Peyer's patch (tissue), 4 donors: Measurements from ENCODE around the gene SELENON.

Experiments used
- POLR2A ChIP-seq, 2 donors: fragments of 450-650 bp; IDR thresholded peaks; one replicate each; pipeline ENCODE4 v1.5.1; 2017; ENCODE audit warnings: antibody characterized with exemption in 2 of 2, mild to moderate bottlenecking in 2 of 2, moderate library complexity in 2 of 2
- TF ChIP-seq, protein P1 (sequence below), 6 experiments: fragments of 450-650 bp in 4 of 6; fragments of 200-600 bp in 2 of 6; sonication (generic) in 1 of 6; IDR thresholded peaks; one replicate each; pipeline ENCODE4 v1.5.1; 2017 to 2019; ENCODE audit warnings: antibody characterized with exemption in 6 of 6, mild to moderate bottlenecking in 3 of 6, moderate library complexity in 1 of 6

DNA sequence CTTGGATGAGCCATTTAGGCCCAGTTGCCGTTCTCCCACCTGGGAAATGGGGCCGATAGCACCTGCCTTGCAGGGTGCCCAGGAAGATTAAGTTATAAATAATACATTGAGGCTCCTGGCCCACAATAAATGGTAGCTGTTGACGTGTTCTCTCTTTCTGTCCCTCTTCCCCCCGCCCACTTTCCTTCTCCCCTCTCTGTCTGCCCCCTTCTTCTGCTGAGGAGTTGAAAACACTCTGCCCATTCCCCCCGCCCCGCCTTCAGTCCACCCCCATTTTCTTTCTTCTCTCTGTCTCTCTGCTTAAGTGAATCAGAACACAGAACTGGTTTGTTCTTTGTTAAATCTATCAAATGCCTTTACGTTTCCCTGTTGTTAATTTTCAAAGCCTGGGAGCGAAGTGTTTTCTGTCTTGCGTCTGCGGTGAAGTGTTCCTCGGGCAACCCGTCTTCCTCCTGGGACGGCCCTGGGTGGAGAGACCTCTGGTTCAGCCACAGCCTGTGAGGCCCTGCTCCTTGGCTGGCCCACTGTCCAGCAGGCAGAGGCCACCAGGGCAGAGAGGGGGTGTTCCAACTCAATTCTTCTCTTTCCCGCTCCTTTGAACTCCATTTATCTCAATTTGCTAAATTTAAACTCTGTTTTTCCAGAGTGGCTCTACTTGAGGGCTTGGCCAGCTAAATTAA is 29.3 kb upstream of the SELENON start:
- TF ChIP-seq, protein P1, sequence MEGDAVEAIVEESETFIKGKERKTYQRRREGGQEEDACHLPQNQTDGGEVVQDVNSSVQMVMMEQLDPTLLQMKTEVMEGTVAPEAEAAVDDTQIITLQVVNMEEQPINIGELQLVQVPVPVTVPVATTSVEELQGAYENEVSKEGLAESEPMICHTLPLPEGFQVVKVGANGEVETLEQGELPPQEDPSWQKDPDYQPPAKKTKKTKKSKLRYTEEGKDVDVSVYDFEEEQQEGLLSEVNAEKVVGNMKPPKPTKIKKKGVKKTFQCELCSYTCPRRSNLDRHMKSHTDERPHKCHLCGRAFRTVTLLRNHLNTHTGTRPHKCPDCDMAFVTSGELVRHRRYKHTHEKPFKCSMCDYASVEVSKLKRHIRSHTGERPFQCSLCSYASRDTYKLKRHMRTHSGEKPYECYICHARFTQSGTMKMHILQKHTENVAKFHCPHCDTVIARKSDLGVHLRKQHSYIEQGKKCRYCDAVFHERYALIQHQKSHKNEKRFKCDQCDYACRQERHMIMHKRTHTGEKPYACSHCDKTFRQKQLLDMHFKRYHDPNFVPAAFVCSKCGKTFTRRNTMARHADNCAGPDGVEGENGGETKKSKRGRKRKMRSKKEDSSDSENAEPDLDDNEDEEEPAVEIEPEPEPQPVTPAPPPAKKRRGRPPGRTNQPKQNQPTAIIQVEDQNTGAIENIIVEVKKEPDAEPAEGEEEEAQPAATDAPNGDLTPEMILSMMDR (IDR thresholded peaks at IDR 0.05): no peak
- no peak for TF ChIP-seq POLR2A (IDR thresholded peaks at IDR 0.05)
